GM18505 (cell line): ENCODE results near the gene ZNF639.
A peak's percentile ranks its signal among the peaks of the same experiment; 100 is the strongest.

ENCODE experiments used
- ATAC-seq: cut with Tn5 transposase; IDR thresholded peaks from one replicate; pipeline ENCODE4 v1.9.1; 2021; ENCODE audit not compliant: unreplicated experiment
- POLR2A ChIP-seq: IDR thresholded peaks from 4 replicates; pipeline ENCODE4 v1.6.1; 2011; ENCODE audit warnings: borderline replicate concordance; ENCODE audit not compliant: insufficient read depth, insufficient read length; ENCODE audit errors: extremely low read depth

The ZNF639 gene

GRCh38 chr3:179324270-179324754 lies 1.5 kb downstream of the ZNF639 start:
- TF ChIP-seq POLR2A = no peak
- ATAC-seq = no peak

- ATAC-seq = no peak
- TF ChIP-seq POLR2A = no peak
Observed at GRCh38 chr3:179330438-179330837, 7.6 kb downstream of the ZNF639 start.

- no peak for ATAC-seq
- TF ChIP-seq POLR2A = no peak
Observed at GRCh38 chr3:179332240-179332639, 9.4 kb downstream of the ZNF639 start.

- no peak for TF ChIP-seq POLR2A
- ATAC-seq = no peak
Observed at GRCh38 chr3:179333084-179333483, 10.3 kb downstream of the ZNF639 start.

GRCh38 chr3:179336345-179336929 lies 13.6 kb downstream of the ZNF639 start:
- TF ChIP-seq POLR2A = no peak
- ATAC-seq = no peak

GRCh38 chr3:179347345-179348194 lies 24.7 kb downstream of the ZNF639 start, which contains the start of gene MFN1:
TSS of gene MFN1 (plus strand) at chr3:179347709. CDS start at chr3:179348852, 1,143 bp downstream.
- peak; percentile 94 for TF ChIP-seq POLR2A
- peak; percentile 93 for ATAC-seq

GRCh38 chr3:179348325-179349013 lies 25.6 kb downstream of the ZNF639 start:
- TF ChIP-seq POLR2A = peak; percentile 22
- peak; percentile 57 for ATAC-seq

GRCh38 chr3:179355996-179356395 lies 33.2 kb downstream of the ZNF639 start:
- TF ChIP-seq POLR2A = no peak
- ATAC-seq = no peak

GRCh38 chr3:179363332-179363731 lies 40.5 kb downstream of the ZNF639 start:
- no peak for ATAC-seq
- no peak for TF ChIP-seq POLR2A

GRCh38 chr3:179369621-179370020 lies 46.8 kb downstream of the ZNF639 start:
- no peak for ATAC-seq
- no peak for TF ChIP-seq POLR2A

GRCh38 chr3:179373938-179374337 lies 51.1 kb downstream of the ZNF639 start:
- no peak for TF ChIP-seq POLR2A
- ATAC-seq = no peak

- no peak for ATAC-seq
- TF ChIP-seq POLR2A = no peak
Observed at GRCh38 chr3:179375091-179375999, 52.5 kb downstream of the ZNF639 start.
